HG02642 (cell line): ENCODE measurements around the gene NRG2.

Source experiments
- ATAC-seq: cut with Tn5 transposase; IDR thresholded peaks from one replicate; pipeline ENCODE4 v1.9.1; 2021; ENCODE audit warnings: mild to moderate bottlenecking; ENCODE audit not compliant: unreplicated experiment, poor library complexity

Gene NRG2

GRCh38 chr5:139806726-139807646 is 236.1 kb downstream of the NRG2 start:
- ATAC-seq, result no peak

- no peak for ATAC-seq
Observed at GRCh38 chr5:139806111-139806510, 237.0 kb downstream of the NRG2 start.

- ATAC-seq, result no peak
Observed at GRCh38 chr5:139805545-139805944, 237.6 kb downstream of the NRG2 start.

- ATAC-seq, result no peak
Observed at GRCh38 chr5:139804800-139805397, 238.2 kb downstream of the NRG2 start.

- no peak for ATAC-seq
Observed at GRCh38 chr5:139803978-139804377, 239.1 kb downstream of the NRG2 start.

GRCh38 chr5:139799359-139799758 is 243.7 kb downstream of the NRG2 start:
- ATAC-seq, result no peak

GRCh38 chr5:139798883-139799282 is 244.2 kb downstream of the NRG2 start:
- ATAC-seq, result no peak

- no peak for ATAC-seq
Observed at GRCh38 chr5:139797856-139798510, 245.1 kb downstream of the NRG2 start.

- ATAC-seq, result no peak
Observed at GRCh38 chr5:139797335-139797734, 245.8 kb downstream of the NRG2 start.
